HFF-Myc (cell line): Measurements from ENCODE around the gene SOX4.
"Not testable (repeated sequence)": the region's sequence is repeated elsewhere in the genome, so short reads cannot be mapped to it uniquely, and the experiment has no call there.

Experiments used
- DNase-seq: peaks from one replicate; pipeline ENCODE4 v3.0.0-alpha.2; 2011; ENCODE audit warnings: low read depth; ENCODE audit errors: extremely low read depth
- H3K4me3 ChIP-seq: replicated peaks from 2 replicates; pipeline ENCODE4 v1.5.1; 2011; ENCODE audit warnings: low read depth, mild to moderate bottlenecking, control low read depth, low read length
- TF ChIP-seq, protein P1 (sequence below): IDR thresholded peaks from 2 replicates; pipeline ENCODE4 v1.5.1; 2012; ENCODE audit warnings: mild to moderate bottlenecking, low read depth, low read length, control low read depth; ENCODE audit errors: missing control alignments

The SOX4 gene

DNA sequence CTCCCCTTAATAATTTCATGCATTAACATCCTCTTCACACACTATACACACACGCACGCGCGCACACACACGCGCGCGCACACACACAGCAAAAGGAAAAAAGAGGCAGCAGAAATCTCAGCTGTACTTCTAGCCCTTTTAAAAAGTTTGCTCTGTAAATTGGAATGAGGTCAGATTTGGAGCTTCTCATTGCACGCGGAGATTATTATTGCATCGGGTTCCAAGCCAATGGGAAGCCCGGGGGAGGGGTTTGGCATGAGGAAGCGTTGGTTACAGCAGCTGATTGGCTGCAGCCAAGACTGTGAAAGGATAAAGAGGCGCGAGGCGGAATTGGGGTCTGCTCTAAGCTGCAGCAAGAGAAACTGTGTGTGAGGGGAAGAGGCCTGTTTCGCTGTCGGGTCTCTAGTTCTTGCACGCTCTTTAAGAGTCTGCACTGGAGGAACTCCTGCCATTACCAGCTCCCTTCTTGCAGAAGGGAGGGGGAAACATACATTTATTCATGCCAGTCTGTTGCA is at the start of gene SOX4:
Gene SOX4, plus strand, starts transcription at position 340 of the 515 bp plus-strand sequence. CDS start 784 bp downstream, outside the sequence.
- peak within 1 kb of the TSS; percentile 91 for H3K4me3 ChIP-seq
- TF ChIP-seq, protein P1, sequence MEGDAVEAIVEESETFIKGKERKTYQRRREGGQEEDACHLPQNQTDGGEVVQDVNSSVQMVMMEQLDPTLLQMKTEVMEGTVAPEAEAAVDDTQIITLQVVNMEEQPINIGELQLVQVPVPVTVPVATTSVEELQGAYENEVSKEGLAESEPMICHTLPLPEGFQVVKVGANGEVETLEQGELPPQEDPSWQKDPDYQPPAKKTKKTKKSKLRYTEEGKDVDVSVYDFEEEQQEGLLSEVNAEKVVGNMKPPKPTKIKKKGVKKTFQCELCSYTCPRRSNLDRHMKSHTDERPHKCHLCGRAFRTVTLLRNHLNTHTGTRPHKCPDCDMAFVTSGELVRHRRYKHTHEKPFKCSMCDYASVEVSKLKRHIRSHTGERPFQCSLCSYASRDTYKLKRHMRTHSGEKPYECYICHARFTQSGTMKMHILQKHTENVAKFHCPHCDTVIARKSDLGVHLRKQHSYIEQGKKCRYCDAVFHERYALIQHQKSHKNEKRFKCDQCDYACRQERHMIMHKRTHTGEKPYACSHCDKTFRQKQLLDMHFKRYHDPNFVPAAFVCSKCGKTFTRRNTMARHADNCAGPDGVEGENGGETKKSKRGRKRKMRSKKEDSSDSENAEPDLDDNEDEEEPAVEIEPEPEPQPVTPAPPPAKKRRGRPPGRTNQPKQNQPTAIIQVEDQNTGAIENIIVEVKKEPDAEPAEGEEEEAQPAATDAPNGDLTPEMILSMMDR: no peak
- DNase-seq: peak; percentile 97

DNA sequence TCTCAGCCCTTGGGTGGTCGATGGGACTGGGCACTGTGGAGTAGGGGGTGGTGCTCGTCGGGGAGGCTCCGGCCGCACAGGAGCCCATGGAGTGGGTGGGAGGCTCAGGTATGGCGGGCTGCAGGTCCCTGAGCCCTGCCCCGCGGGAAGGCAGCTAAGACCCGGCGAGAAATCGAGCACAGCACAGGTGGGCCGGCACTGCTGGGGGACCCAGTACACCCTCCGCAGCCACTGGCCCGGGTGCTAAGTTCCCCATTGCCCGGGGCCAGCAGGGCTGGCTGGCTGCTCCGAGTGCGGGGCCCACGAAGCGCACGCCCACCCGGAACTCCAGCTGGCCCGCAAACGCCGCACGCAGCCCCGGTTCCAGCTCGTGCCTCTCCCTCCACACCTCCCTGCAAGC is 41.3 kb upstream of the SOX4 start:
- H3K4me3 ChIP-seq, DNase-seq: not testable (repeated sequence)

- no peak for DNase-seq
- TF ChIP-seq, protein P1: no peak
- H3K4me3 ChIP-seq: no peak overlapping the region
Measured at GRCh38 chr6:21554286-21554685, 39.3 kb upstream of the SOX4 start.

DNA sequence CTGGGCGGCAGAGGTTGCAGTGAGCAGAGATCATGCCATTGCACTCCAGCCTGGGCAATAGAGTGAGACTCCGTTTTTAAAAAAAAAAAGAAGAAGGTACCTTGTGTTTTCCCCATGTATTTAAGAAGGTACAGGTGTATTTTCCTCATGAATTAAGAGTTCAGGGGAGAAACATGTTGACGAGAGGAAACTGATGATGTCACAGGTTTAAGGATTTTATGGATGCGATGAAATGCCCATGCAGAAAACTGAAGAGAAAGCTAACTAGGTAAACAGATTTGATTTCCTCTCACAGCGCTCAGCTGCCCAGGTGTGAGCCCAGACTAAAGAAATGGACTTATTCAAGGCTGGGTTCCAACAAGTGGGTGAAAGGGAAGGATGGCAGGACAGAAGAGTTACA is 38.4 kb upstream of the SOX4 start:
- no peak for DNase-seq
- no peak overlapping the region for H3K4me3 ChIP-seq
- TF ChIP-seq, protein P1: no peak

DNA sequence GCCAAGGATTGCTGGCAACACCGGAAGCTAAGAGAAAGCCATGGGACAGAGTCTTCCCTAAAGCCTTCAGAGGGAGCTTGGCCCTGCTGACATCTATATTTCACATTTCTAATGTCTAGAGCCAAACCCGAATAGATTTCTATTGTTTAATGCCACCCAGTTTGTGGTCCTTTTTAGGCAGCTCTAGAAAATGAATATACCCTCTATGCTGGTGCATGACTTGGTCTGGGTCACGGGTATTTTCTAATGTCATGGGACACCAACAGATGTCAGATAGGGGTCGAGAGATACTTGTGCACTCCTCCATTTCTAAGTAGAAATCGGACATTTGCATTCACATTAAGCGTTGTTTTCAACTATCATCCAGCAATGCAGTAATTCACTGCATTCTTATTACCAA is 37.0 kb upstream of the SOX4 start:
- no peak overlapping the region for H3K4me3 ChIP-seq
- DNase-seq: no peak
- TF ChIP-seq, protein P1: no peak

GRCh38 chr6:21556968-21557721 is 36.4 kb upstream of the SOX4 start:
- H3K4me3 ChIP-seq: no peak overlapping the region
- TF ChIP-seq, protein P1: no peak
- DNase-seq: no peak

DNA sequence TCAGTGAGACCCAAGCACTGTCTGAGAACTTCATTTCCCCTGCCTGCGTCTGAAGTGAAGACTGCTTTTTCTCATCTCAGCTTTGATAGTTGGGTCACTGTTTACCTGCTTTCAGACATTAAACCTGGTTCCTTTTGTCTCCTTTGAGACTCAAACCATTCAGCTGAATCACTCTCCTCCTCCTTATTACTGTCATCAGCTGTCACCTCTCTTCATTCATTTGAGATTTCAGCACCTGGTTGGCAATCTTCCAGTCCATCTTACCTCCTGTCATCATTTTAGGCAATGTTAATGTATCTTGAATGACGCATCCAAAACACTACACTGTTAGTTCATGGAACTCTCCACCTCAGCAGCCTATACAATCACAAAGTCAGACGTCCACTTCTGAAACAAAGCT is 34.3 kb upstream of the SOX4 start:
- H3K4me3 ChIP-seq: no peak overlapping the region
- no peak for DNase-seq
- TF ChIP-seq, protein P1: no peak
